GM19438 (cell line): ENCODE measurements around the gene RAB21.
A peak's percentile ranks its signal among the peaks of the same experiment; 100 is the strongest.
"Not testable (repeated sequence)": the region's sequence is repeated elsewhere in the genome, so short reads cannot be mapped to it uniquely, and the experiment has no call there.

Source experiments
- ATAC-seq: cut with Tn5 transposase; IDR thresholded peaks from one replicate; pipeline ENCODE4 v1.9.1; 2021; ENCODE audit warnings: low read depth; ENCODE audit not compliant: unreplicated experiment

RAB21 gene

DNA sequence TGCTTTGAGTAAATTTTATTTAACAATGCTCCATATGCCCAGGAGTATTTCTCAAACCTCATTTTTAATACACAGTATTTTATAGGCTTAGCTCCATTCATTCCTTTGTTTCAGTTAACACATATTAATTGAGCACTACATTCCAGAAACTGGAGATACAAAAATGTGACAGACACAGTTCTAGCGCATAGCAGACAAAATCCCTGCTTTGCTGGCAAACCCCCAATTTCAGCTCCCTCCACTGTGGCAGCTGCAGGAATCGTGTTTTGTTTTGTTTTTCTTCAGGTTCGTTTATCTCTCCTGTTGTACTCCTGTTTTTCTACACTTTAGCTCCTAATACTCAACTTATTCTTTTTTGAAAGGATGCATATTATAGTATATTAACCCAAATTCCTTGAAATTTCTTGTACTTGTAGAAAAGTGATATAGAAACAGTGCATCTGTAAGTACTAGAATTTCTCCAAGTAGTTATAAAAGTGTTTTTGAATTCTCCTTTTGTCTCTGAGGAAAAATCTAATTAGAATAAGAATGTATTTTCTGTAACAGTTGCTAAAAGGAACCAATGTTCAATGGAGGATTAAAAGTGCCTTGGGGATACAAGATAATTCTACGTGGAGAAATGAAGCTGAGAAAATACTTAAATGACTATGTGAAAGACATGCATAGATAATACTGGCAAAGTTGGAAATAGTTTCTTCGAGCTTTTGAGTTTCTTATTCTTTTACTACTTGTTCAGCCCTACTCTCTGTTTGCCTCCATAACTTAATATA is 6.4 kb upstream of the RAB21 start:
- ATAC-seq: no peak

DNA sequence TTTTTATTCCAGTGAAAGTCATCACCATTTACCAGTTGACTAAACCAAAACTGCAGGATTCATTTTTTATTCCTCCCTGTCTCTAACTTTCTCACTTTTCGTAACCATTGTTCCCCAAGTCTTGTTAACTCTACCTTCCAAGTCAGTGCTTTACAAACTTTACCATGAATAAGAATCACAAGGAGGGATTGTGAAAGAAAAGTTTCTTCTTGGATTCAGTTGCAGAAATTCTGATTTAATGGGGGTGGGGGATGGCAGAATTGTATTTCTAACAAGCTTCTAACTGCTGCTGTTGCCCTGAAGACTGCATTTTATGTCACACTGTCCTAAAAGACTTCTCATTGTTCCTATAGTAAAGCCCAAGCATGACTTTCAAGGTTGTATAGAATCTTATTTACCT is 5.0 kb upstream of the RAB21 start:
- no peak for ATAC-seq

DNA sequence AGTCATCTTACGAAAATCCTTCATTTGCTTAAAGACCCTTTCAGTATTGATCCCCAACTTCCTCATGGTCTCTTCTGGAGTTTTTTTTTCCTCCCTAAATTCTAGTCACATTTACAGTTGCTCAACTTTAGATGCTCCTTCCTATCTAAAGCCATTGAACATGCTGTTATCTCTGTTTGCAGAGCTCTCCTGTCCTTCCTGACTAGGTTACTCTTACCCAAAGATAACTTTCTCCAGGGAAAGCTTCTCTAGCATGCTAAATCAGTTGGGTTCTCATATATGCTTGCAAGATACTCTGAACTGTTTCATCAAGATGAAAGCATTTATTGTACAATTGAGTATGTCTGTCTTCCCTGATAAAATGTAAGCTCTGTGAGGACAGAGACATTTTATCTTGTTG is 1.8 kb upstream of the RAB21 start:
- no peak for ATAC-seq

DNA sequence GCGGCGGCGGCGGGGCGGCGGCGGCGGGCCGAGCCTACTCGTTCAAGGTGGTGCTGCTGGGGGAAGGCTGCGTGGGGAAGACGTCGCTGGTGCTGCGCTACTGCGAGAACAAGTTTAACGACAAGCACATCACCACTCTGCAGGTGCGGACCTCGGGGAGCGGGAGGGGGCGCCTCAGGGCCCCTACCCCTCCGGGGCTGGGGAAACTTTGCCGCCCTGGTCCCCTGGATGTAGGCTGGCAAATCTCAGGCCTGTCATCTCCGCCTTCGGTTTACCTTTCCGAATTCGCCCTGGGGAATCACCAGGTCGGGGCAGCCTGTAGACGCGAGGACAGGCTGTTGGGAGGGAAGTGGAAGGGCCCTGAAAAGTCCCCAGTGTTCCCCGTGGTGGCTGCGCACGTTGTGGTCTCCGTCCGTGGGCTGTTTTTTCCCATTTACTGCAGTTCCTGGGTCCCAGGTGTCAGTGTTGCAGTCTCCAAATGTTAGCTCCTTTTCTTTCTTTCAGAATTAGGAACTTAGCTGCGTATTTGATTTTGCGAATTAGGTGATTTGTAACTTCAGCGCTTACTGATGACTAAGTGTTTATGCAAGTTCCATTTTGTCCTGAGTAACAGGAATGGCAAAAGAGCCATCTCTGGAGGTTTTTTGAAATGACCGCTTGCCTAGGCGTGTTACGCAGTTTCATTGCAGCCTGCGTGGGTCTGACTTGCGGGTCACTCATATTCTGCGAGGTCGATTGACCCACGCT is 656 bp downstream of the RAB21 start:
- ATAC-seq: peak; percentile 42

DNA sequence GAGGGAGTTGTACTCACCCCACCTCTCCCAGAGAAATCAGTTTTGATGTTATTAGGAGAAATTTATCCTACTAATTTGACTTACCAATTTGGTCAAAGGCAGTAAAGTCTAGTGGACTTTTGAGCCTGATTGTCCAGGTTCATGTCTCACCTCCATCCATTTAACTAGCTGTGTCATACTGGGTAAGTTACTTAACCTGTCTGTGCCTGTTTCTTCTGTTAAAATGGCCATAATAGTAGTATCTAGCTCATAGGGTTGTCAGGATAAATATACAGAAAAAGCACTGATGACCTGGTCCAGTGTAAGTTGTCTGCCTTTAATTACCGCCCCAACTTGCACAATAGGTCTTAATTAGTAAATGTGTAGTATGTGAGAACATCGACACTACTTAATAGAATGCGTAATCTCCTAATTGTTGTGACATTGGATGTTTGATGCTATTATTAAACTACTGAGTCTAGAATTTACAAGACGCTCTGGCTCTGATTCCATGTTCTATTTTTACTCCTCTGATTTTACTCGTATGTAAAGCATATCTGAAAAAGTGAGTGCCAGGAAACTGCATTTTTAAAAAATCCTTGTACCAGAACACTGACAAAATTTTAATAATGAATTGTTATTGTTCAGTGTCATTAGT is 1.5 kb downstream of the RAB21 start:
- no peak for ATAC-seq

DNA sequence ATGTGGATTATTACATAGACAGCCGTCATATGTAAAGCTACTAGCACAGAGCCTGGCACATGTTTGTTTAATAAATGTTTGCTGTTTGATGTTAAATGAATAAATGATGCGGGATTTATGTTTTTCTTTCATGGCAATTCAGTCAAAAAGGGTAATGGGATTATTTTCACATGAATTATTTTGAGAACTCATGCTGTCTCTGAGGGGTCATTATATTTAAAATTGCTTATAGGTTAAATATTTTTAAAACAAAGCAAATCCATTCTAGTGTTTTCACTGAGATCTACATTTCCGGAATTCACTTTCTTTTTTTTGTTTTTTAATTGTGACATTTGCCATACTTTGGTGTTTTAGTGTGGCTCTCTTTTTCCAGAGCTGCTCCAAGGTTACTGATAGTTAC is 5.3 kb downstream of the RAB21 start:
- no peak for ATAC-seq

DNA sequence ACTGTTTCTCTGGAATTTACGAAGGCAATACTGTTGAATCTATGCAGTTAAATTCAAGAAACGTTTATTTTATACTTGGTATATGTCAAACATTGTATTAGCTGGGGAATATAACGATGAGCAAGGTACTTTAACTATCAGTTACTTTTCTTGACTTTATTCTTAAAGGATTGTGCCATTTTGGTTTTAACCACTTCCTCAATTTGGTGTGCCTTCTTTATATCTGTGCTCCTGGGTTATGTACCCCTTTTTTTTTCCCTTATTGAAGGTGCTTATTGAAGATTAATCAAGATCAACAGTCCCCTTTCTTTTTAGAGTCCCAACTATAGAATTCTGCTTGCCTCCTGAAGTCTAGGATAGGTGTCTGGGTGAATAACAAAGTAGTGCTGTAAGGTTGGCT is 5.8 kb downstream of the RAB21 start:
- no peak for ATAC-seq

DNA sequence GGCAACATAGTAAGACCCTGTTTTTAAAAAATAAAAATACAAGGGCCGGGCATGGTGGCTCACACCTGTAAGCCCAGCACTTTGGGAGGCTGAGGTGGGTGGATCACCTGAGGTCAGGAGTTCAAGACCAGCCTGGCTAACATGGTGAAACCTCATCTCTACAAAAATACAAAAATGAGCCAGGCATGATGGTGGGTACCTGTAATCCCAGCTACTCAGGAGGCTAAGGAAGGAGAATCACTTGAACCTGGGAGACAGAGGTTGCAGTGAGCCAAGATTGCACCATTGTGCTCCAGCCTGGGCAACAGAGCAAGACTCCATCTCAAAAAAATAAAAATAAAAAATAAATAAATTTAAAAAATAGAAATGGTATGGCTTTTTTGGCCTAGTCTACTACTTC is 6.7 kb downstream of the RAB21 start:
- ATAC-seq: not testable (repeated sequence)

DNA sequence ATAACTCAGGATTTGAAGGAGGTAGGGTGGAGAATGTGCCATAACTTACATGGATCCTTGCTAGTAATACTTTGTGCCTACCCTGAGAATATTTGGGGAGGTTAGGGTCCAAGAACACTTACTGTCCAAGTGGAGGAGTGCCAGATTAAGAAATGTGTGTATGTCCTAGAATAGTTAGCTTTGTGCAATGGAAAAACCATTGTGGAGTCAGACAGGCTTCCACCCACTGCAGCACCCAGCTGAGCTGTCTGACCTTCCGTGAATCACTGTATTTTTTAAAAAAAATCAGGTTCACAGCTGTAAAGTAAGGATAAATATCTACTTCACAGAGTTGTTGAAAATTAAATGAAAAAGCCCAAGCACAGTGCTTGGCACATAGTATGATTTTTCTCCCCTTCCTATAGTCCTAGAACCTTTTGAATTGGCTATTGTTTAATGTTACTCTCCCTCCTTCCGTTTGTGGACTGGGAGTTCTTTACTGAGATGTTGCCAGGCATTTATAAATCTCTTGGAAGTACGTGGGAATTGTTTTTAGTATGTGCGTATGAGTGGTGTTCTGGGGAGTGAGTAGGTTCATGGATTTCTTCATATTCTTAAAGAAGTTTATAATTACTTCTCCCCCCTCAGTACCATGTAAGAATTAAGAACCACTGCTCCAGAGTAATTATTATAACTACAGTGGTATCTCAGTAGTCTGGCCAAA is 9.2 kb downstream of the RAB21 start:
- ATAC-seq: no peak

DNA sequence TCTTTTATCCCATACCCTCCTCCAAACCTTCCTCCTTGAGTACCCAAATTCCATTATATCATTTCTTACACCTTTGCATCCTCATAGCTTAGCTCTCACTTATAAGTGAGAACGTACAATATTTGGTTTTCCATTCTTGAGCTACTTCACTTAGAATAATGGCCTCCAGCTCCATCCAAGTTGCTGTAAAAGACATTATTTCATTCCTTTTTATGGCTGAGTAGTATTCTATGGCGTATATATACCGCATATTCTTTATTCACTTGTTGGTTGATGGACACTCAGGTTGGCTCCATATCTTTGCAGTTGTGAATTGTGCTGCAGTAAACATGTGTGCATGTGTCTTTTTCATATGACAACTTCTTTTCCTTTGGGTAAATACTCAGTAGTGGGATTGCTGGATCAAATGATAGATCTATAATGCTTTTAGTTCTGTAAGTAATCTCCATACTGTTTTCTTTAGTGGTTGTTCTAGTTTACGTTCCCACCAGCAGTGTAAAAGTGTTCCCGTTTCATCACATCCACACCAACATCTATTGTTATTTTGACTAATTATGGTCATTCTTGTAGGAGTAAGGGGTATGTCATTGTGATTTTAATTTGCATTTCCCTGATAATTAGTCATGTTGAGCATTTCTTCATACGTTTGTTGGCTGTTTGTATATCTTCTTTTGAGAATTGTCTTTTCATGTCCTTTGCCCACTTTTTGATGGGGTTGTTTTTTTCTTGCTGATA is 10.1 kb downstream of the RAB21 start:
- ATAC-seq: no peak

DNA sequence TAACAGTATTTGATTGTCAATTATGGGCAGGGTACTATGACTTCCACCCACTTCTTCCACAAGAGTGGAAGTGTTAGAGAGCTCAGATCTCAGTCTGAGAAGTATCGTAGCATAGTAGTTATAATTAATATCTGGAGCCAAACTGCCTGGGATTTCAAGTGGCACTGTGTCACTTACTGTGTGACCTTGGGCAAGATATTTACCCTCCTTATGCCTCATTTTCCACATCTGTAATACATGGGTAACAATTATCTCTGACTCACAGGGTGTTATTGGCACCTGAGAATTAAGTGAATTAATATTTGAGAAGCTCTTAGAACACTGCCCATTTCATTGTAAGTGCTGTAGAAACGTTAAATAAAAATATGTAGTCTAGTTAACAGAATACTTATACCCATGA is 11.5 kb downstream of the RAB21 start:
- no peak for ATAC-seq

DNA sequence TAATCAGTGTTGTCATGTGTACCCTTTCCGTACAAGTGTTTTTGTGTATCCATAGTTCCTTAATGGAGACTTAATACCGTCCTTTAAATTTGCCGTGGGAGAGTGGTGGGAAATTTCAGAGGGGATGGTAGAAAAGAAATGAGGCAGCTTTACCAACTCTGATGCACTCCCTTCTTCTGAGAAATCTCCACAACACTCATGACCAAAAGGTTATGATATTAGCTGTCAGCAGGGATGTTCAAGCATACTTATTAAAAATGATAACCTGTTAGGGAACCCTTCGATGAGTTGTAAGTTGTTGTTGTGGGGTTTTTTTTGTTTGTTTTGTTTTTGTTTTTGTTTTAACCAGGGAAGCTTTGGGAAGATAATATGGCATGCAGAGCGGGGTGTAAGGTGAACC is 12.5 kb downstream of the RAB21 start:
- no peak for ATAC-seq

DNA sequence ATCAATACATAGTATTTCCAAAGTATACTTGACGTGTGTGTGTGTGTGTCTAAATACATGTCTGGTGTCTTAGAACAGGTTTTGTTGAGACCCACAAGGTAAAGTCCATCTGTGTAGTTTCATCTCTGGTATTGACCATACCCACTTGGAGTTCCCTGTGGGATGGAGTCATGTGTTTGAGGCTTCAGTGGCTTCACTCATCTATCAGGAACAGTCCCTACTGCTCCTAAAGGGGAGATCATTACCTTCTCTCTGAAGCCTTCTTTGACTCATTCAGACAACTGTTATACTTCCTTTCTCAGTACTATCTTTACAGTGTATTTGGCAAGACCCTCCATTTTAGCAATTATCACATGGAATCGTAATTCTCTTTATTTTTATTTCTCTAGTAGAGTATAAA is 14.2 kb downstream of the RAB21 start:
- no peak for ATAC-seq

DNA sequence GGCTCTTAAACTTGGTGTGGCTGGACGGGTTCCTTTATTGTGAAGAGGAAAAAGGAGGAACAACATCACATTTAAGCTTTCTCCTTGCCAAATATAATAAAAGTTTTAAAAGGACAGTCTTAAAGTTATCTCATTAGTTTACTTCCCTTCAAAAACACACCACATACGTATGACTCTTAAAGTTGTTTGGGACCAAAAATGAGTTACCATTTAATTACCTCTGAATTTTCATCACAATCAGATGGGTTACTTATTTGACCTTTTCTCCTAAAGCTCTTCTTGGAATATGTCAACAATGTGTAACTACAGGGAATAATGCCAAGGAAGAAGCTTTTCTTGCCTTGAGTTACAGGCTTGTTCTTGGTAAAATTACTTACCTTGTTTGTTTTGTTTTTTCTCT is 16.4 kb downstream of the RAB21 start:
- no peak for ATAC-seq

DNA sequence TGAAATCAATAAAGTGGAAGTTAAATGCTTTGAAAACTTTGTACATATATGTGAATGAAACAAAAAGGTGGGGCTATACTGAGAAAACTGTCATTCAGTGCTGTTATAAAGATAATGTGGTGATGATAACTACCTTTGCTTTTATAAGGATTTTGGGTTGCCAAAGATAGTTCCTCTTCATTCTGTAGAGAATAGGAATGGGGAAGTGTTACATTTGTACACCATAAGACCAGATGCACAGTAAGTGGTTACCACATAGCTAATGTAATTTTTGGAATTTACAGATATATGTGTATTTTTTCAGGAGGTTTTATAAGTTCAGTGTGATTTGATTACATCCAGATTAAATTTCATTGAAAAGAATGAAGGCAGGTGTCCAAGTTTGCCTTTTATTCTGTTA is 18.1 kb downstream of the RAB21 start:
- no peak for ATAC-seq

DNA sequence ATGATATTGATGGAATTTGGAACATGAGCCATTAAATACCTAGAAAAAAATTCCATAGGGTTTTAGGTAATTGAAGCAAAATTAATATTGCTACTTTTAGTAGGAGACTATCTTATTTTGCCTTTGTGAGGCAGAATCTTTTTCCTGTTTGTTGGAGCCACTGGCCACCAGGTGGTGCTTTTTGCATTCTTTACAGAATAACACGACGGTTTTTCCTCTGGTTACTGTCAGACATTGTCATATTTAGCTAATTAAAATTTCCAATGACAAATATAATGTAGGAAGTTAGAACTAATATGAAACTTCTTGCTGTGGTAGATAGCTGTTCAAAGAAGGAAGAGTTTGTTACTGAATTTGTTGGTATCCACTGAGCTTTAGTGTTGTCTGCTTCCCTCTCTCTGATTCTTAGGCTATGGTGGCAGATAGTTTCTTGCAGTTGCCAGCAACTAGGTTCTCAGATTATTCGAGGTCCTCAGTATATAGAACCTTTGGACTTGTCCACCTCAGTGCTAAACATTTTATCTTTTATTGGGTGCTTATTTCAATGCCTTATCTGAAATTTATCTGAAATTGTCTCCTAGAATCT is 25.7 kb downstream of the RAB21 start:
- ATAC-seq: peak; percentile 57

DNA sequence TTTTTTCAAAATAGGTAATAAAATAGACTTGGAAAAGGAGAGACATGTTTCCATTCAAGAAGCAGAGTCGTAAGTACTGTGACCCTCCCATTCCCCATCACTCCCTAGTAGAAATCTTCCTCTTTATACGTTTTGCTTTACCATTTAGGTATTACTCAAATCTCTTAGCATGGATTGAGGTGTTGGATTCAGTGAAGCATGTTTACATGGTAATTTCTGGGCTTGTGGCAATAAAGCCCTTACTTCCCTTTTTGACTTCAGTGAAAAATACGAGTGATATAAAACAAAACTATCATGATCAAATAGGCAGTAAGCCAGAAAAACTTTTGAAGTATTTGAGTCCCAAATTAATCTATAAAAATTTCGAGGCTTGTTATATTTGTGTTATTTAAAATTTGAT is 27.4 kb downstream of the RAB21 start:
- ATAC-seq: no peak

DNA sequence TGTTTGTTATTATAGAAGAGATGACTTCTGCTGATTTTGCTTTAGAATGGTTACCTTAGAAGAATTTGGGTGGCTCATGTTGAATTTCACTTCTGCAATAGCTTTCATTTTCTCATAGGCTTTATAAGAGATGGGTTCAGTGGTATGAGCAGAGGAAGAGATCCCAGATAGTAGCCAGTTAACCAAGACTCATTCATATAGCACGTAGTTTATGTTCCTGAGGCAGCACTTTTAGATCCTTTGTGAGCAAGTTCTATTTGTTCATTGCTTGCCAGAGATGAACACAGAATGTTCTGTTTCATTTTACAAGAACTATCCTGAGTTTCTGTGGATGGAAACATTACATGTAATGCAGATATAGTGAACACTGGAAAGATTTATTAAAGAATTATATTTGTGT is 32.2 kb downstream of the RAB21 start:
- no peak for ATAC-seq

DNA sequence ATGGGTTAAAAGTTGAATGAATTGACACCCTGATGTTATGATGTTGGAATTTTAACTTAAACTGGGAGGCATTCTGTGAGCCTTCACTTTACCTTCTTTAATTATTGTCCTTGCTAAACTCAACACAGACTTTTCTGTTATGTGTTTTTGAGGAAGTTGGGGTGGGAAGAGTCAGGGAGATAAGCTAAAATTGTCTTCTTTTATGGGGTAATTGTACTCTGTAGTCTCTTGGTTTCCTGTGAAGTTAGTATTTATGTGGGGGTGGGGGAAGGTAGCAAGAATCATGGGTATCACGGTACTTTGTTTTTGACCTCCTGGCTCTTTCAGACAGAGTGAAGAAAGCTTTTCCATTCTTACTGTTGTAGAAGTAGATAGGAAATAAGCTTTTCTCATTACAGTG is 32.9 kb downstream of the RAB21 start:
- ATAC-seq: no peak

DNA sequence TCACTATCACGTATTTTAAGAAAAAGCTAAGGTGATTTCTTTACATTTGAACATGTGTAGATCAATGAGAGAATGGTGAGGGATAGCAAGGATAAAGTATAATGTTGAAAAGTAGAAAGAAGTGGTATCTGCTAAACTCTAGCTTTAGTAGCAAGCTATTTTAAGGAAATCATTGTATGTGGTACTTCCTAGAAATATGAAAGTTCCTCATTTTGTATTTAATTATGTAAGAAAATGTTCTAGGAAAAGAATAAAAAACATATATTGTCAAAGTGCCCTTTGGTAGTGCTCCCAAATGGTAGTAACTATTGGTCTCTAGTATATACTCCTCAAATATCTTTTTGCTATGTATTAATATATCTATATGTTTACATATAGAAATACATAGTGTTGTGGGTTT is 35.7 kb downstream of the RAB21 start:
- ATAC-seq: no peak
